Body of pancreas (tissue), 4 donors: Measurements from ENCODE around the gene FGF22. TPM values are rescaled to one million over a fixed set of nuclear protein-coding genes. Genes with fewer than 3 reads are reported as not detected.

Experiments
- ATAC-seq: fragments of 150-250 bp; one replicate; pipeline ENCODE4 v1.9.1; 2016
- DNase-seq, 4 donors: peaks; one replicate each; pipeline ENCODE4 v3.0.0-alpha.2; 2019
- H3K27ac ChIP-seq, 4 donors: fragments of 200-600 bp; sonication (generic); 1 replicate in 3 of 4; 2 replicates in 1 of 4; pipeline versions ENCODE4 v1.5.1 to v1.6.1; 2016 to 2019; ENCODE audit warnings: mild to moderate bottlenecking in 1 of 4, mixed read lengths in 1 of 4, moderate library complexity in 1 of 4
- H3K27me3 ChIP-seq, 2 donors: fragments of 200-600 bp; sonication (generic); one replicate each; pipeline ENCODE4 v1.6.0; 2016; ENCODE audit warnings: mild to moderate bottlenecking in 1 of 2
- H3K36me3 ChIP-seq, 2 donors: fragments of 200-600 bp; sonication (generic); replicated peaks in 1 of 2; 2 replicates each; pipeline ENCODE4 v1.5.1; 2016; ENCODE audit warnings: low read depth in 2 of 2; ENCODE audit not compliant: insufficient read depth in 1 of 2
- H3K4me1 ChIP-seq: fragments of 200-600 bp; sonication (generic); one replicate; pipeline ENCODE4 v1.6.0; 2016
- H3K4me3 ChIP-seq, 2 donors: fragments of 200-600 bp; sonication (generic); 1 replicate in 1 of 2; 2 replicates in 1 of 2; pipeline ENCODE4 v1.5.1; 2016 to 2019
- H3K9me3 ChIP-seq, 3 donors: fragments of 200-600 bp; sonication (generic); 1 replicate in 2 of 3; 2 replicates in 1 of 3; pipeline ENCODE4 v1.5.1; 2016
- POLR2A ChIP-seq, 3 donors: fragments of 450-650 bp; IDR thresholded peaks; one replicate each; pipeline ENCODE4 v1.6.1; 2016; ENCODE audit warnings: antibody characterized with exemption in 3 of 3, mild to moderate bottlenecking in 2 of 3
- WGBS, 2 donors: methylation state at CpG; one replicate each; pipeline ENCODE4 v1.1.5; 2017; 5-methylcytosine and 5-hydroxymethylcytosine counted together
- intact Hi-C: fragments of 100-400 bp; cut with DNase I; formaldehyde crosslinking; loops from one replicate; pipeline ENCODE4 v1.15.1; 2023
- total RNA-seq, 2 donors: library from RNA; depleted of rRNA; stranded (reverse); fragments of >200 nt; gene quantifications; one replicate each; pipeline ENCODE4 v1.1.0, GENCODE V29; 2016
- TF ChIP-seq, protein P1 (sequence below), 7 experiments: fragments of 450-650 bp in 4 of 7; fragments of 200-600 bp in 3 of 7; sonication (generic) in 3 of 7; IDR thresholded peaks; one replicate each; pipeline ENCODE4 v1.5.1; 2016 to 2019; ENCODE audit warnings: antibody characterized with exemption in 7 of 7

The FGF22 gene
- total RNA-seq, 2 donors from 2014 or later = not detected

DNA sequence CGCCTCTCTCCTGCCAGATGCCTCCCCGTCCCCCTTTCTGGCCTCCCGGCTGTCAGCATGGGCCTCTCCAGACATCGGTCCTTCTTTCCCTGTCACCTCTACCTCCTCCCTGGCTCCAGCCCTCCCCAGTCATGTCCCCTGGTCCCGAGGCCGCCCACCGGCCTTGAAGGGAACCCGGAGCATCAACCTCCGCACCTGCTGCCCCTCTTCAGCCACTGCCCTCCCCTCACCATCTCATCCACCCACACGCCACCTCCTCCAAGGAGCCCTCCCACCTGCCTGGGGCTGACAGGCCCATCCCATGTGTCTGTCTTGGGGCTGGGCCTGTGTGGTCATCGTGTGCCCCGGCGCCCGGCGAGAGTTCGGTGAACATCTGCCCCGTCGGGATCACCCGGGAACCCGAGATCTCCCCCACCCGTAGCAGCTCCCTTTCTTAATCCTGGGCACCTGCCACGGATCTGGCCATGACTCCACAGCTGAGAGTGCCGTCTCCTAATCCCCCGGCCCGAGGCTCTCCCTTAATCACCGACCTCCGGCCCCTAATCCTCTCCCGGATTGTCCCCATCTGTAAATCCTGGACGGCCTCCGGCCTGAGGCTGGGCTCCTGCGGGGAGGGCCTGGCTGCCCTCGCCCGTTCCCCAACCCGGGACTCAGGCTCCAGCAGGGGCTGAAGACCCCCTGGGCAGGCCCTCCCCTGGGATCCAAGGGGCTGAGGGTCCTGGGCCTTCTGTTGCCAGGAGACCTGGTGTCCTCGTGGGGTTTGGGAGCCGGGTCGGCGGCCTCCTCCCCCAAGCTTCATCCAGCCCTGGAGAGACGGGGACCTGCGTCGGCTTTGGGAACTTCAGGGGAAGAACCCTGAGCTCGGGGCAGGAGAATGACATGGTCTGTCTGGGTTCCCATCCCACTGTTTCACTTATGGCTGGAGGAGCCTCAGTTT is 44.1 kb upstream of the FGF22 start:
- Histone ChIP-seq H3K27ac (no peak overlapping the region), H3K9me3 (no peaks in the 10 kb centered on the region), H3K4me3 (no peak overlapping the region), H3K27me3 (peaks cover 0 to 7% of the 10 kb centered on the region in 2 donors), H3K4me1 (peaks cover 9% of the 10 kb centered on the region), H3K36me3 (no peaks in the 10 kb centered on the region)
- WGBS, 2 donors = 55 to 71% methylated on average over 23 to 41 of the region's 42 CpGs
- intact Hi-C loops = no loop called here
- DNase-seq = no peak
- no peak for TF ChIP-seq POLR2A (IDR thresholded peaks at IDR 0.05)
- TF ChIP-seq, protein P1, sequence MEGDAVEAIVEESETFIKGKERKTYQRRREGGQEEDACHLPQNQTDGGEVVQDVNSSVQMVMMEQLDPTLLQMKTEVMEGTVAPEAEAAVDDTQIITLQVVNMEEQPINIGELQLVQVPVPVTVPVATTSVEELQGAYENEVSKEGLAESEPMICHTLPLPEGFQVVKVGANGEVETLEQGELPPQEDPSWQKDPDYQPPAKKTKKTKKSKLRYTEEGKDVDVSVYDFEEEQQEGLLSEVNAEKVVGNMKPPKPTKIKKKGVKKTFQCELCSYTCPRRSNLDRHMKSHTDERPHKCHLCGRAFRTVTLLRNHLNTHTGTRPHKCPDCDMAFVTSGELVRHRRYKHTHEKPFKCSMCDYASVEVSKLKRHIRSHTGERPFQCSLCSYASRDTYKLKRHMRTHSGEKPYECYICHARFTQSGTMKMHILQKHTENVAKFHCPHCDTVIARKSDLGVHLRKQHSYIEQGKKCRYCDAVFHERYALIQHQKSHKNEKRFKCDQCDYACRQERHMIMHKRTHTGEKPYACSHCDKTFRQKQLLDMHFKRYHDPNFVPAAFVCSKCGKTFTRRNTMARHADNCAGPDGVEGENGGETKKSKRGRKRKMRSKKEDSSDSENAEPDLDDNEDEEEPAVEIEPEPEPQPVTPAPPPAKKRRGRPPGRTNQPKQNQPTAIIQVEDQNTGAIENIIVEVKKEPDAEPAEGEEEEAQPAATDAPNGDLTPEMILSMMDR (IDR thresholded peaks at IDR 0.05) = no peak
- no peak for ATAC-seq

DNA sequence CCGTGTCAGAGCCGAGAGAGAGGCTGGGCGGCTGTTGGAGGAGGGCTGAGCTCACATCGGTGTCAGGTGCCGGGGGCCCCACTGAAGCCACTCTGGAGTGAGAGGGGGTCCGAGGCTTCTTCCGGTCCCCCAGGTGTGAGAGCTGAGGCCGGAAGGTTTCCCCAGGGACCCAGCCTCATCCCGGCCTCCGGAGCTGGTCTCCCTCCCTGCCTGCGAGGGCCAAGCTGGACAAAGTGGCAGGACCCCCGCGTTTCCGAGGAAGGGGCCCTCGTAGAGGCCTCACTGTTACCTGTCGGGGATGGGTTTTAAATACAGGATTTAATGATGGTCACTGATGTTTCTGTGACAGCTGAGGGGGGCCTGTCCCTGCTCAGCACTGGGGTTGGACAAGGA is 43.4 kb upstream of the FGF22 start:
- WGBS, 2 donors = 78 to 87% methylated on average over 6 to 16 of the region's 16 CpGs
- no peak overlapping the region for H3K4me3 ChIP-seq
- H3K36me3 ChIP-seq = no peaks in the 10 kb centered on the region
- peaks cover 0 to under 1% of the 10 kb centered on the region in 2 donors for H3K27me3 ChIP-seq
- ATAC-seq = no peak
- DNase-seq = no peak
- TF ChIP-seq, protein P1 (IDR thresholded peaks at IDR 0.05) = no peak
- TF ChIP-seq POLR2A (IDR thresholded peaks at IDR 0.05) = no peak
- H3K4me1 ChIP-seq = peaks cover 2% of the 10 kb centered on the region
- intact Hi-C loops = no loop called here
- no peak overlapping the region for H3K27ac ChIP-seq
- H3K9me3 ChIP-seq = no peaks in the 10 kb centered on the region

DNA sequence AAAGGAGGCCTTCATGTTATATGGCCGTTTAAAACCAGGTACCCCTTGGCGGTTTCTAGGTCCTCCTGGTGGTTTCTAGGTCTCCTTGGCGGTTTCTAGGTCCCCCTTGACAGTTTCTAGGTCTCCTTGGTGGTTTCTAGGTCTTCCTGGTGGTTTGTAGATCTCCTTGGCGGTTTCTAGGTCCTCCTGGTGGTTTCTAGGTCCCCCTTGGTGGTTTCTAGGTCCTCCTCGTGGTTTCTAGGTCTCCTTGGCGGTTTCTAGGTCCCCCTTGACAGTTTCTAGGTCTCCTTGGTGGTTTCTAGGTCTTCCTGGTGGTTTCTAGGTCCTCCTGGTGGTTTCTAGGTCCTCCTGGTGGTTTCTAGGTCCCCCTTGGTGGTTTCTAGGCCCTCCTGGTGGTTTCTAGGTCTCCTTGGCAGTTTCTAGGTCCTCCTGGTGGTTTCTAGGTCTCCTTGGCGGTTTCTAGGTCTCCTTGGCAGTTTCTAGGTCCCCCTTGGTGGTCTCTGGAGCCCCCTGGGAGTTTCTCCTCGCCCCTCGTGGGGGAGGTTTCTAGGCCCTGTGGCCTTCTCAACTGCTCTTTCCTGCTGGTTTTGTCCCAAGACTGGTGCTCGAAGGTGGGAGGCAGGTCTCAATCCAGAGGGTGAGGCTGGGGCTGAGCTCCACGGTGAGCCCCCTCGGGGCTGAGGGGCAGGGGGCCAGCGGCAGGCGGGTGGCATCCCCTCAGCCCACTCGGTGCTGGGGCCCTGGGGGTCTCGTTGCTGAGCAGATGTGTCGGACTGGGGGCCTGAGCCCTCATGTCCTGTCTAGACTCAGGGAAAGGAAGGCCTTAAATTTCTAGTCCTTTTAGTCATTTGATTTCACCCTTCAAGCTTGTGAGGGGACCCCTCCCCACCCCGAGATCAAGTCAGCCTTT is 42.0 kb upstream of the FGF22 start:
- TF ChIP-seq, protein P1 (IDR thresholded peaks at IDR 0.05) = no peak
- TF ChIP-seq POLR2A (IDR thresholded peaks at IDR 0.05) = no peak
- H3K4me1 ChIP-seq = no peaks in the 10 kb centered on the region
- intact Hi-C loops = no loop called here
- DNase-seq (no peak), ATAC-seq (no peak)
- H3K4me3 ChIP-seq = no peak overlapping the region
- no peaks in the 10 kb centered on the region for H3K36me3 ChIP-seq
- no peaks in the 10 kb centered on the region for H3K27me3 ChIP-seq
- no peaks in the 10 kb centered on the region for H3K9me3 ChIP-seq
- no peak overlapping the region for H3K27ac ChIP-seq
- WGBS, 2 donors = 69 to 74% methylated on average over 13 to 18 of the region's 18 CpGs

DNA sequence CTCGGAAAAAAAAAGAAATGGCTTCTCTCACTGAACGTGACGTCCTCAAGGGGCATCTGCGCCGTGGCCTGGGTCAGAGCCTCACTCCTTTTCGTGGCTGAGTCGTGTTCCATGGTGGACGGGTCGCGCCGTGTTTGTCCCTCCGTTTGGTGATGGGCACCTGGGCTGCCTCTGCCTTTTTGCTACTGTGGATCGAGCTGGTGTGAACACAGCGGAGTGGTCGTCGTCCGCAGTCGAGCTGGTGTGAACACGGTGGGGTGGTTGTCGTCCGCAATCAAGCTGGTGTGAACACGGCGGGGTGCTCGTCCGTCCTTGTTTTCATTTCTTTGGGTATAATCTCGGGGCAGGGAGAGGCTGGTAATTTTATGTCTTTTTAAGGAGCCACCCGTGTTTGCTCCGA is 38.4 kb upstream of the FGF22 start:
- no peak for DNase-seq
- Histone ChIP-seq H3K36me3 (no peaks in the 10 kb centered on the region), H3K27me3 (no peaks in the 10 kb centered on the region), H3K4me1 (no peaks in the 10 kb centered on the region), H3K4me3 (no peak overlapping the region), H3K27ac (no peak overlapping the region), H3K9me3 (no peaks in the 10 kb centered on the region)
- TF ChIP-seq POLR2A (IDR thresholded peaks at IDR 0.05) = no peak
- TF ChIP-seq, protein P1 (IDR thresholded peaks at IDR 0.05) = no peak
- 85 to 86% methylated on average over 28 of the region's 28 CpGs for WGBS, 2 donors
- ATAC-seq = no peak
- intact Hi-C loops = no loop called here
